Stimulated activated naive CD8-positive, alpha-beta T cell treated with anti-CD3 and anti-CD28 coated beads, Interleukin-15, Interleukin-2, amounts not matched to agents 100 ng/mL and 50 ng/mL, for 24 hours (primary cell): ENCODE data around the gene MRM1.
A peak's percentile ranks its signal among the peaks of the same experiment; 100 is the strongest.
"Not testable (repeated sequence)": the region's sequence is repeated elsewhere in the genome, so short reads cannot be mapped to it uniquely, and the experiment has no call there.

Source experiments
- H3K27ac Mint-ChIP-seq: one replicate; pipeline ENCODE4 v1.8.0; 2021; ENCODE audit warnings: mild to moderate bottlenecking, mixed read lengths
- H3K27me3 Mint-ChIP-seq: one replicate; pipeline ENCODE4 v1.8.0; 2021; ENCODE audit warnings: mixed read lengths
- H3K36me3 Mint-ChIP-seq: one replicate; pipeline ENCODE4 v1.8.0; 2021; ENCODE audit warnings: low read depth, mixed read lengths
- H3K4me1 Mint-ChIP-seq: one replicate; pipeline ENCODE4 v1.8.0; 2021; ENCODE audit warnings: low read depth, mixed read lengths
- H3K4me3 Mint-ChIP-seq: one replicate; pipeline ENCODE4 v1.8.0; 2021; ENCODE audit warnings: mild to moderate bottlenecking, mixed read lengths
- H3K9me3 Mint-ChIP-seq: one replicate; pipeline ENCODE4 v1.8.0; 2021; ENCODE audit warnings: mixed read lengths

Gene MRM1

DNA sequence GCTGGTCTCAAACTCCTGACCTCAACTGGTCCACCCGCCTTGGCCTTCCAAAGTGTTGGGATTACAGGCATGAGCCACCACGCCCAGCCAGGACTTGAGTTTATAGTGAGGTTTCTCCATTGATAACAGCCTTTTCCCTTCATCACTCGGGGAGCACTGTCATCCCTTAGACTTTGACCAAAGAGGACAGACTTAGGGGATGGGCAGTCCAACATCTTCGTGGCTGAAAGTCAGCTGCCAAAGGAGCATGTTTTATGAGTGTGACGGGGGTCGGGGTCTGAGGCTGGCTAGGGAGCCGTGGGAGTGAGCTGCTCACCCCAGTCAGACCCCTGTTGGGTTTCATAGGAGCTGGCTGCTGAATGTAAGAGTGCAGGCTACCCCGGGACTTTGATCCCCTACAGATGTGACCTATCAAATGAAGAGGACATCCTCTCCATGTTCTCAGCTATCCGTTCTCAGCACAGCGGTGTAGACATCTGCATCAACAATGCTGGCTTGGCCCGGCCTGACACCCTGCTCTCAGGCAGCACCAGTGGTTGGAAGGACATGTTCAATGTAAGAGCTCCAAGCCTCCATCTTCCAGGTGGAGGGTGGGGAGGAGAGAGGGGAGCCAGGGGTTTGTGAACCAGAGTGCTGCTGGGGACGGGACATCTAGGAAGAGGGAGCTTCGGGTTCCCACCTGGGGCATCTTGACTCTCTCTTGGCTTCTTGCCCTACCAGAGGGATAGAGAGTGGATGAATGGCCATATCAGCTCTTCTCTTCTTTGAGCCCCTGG lies 6.6 kb upstream of the MRM1 start:
- H3K4me3 Mint-ChIP-seq: no peak overlapping the region
- H3K36me3 Mint-ChIP-seq: peaks cover 13% of the 10 kb centered on the region
- no peaks in the 10 kb centered on the region for H3K27me3 Mint-ChIP-seq
- H3K27ac Mint-ChIP-seq: no peak overlapping the region
- no peaks in the 10 kb centered on the region for H3K9me3 Mint-ChIP-seq
- peaks cover 29% of the 10 kb centered on the region for H3K4me1 Mint-ChIP-seq

DNA sequence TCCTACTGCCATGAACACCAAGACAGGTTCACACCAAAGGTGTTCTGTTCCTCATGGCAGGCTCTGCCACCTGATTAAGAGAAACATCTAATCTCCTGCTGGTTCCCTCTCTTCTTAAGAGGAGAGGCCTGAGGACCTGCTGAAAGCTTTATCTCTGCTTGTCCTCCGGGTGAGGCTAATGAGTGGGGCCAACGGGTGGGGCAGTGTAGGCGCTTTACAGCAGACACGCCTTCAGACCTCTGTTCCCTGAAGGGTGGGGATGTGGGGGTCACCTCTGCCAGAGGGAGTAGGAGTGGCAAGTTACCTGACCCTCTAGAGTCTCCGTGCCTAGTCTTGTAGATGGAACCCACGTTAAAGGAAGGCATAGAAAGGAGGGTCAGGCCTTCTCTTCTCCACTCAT lies 4.2 kb upstream of the MRM1 start:
- no peaks in the 10 kb centered on the region for H3K9me3 Mint-ChIP-seq
- no peaks in the 10 kb centered on the region for H3K27me3 Mint-ChIP-seq
- no peak overlapping the region for H3K4me3 Mint-ChIP-seq
- H3K36me3 Mint-ChIP-seq: peaks cover 8% of the 10 kb centered on the region
- H3K27ac Mint-ChIP-seq: no peak overlapping the region
- peaks cover 25% of the 10 kb centered on the region for H3K4me1 Mint-ChIP-seq

DNA sequence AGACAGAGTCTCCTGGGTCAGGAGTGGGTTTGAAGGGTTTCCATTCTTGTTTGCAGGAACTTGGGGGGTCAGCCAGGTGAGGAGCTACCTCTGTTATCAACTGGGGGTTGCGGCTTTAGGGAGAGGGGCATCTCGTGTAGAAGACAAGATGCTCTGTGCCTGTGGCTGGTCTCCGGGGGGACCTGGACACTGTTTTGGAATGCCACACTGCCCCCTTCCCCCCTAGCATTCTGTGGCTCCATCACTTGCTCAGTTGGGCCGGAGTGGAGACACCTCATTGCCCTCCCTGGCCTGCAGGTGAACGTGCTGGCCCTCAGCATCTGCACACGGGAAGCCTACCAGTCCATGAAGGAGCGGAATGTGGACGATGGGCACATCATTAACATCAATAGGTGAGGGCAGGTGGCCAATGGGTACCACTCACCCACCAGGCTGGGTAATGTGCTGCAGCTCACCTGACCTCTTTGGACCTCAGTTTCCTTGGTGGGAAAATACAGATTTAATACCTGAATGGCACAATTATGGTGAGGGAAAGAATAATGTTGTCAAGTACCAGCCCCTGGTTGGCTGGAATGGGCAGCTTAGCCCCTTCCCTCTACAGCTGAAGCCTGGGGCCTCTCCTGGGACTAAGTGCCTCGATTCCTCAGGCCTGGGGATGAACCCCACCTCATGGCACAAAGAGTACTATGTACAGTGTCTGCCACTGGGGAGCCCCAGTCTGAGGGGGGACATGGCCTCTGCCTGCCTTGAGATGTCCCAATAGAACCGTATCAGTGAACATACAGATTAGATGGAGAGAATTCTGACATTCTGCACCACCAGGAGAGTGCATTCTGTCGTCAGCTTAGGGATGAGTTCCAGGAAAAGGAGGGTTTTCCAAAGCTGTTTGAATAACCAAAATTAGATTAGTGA lies 3.3 kb upstream of the MRM1 start:
- Mint-ChIP-seq H3K36me3 (peaks cover 8% of the 10 kb centered on the region), H3K27ac (no peak overlapping the region), H3K27me3 (no peaks in the 10 kb centered on the region), H3K4me3 (no peak overlapping the region), H3K4me1 (peaks cover 21% of the 10 kb centered on the region), H3K9me3 (no peaks in the 10 kb centered on the region)

DNA sequence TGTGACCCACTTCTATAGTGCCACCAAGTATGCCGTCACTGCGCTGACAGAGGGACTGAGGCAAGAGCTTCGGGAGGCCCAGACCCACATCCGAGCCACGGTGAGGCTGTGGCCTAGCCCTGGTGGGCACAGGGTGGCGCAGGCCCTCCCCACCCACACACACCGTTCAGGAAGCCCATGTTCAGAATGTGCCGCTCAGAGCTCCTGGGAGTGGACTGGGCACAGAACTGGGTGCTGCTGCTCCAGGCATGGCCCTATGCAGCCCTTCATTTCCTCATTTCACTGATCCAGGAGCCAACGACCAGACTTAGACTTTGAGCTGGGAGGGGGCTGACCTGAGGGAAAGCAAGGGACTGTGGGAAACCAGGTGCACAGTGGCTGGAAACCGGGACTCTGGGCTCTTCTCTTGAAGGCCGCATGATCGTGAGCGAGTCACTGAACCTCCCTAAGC lies 2.4 kb upstream of the MRM1 start:
- no peak overlapping the region for H3K27ac Mint-ChIP-seq
- H3K9me3 Mint-ChIP-seq: no peaks in the 10 kb centered on the region
- H3K36me3 Mint-ChIP-seq: peaks cover 12% of the 10 kb centered on the region
- H3K4me3 Mint-ChIP-seq: no peak overlapping the region
- H3K4me1 Mint-ChIP-seq: peaks cover 19% of the 10 kb centered on the region
- H3K27me3 Mint-ChIP-seq: no peaks in the 10 kb centered on the region

DNA sequence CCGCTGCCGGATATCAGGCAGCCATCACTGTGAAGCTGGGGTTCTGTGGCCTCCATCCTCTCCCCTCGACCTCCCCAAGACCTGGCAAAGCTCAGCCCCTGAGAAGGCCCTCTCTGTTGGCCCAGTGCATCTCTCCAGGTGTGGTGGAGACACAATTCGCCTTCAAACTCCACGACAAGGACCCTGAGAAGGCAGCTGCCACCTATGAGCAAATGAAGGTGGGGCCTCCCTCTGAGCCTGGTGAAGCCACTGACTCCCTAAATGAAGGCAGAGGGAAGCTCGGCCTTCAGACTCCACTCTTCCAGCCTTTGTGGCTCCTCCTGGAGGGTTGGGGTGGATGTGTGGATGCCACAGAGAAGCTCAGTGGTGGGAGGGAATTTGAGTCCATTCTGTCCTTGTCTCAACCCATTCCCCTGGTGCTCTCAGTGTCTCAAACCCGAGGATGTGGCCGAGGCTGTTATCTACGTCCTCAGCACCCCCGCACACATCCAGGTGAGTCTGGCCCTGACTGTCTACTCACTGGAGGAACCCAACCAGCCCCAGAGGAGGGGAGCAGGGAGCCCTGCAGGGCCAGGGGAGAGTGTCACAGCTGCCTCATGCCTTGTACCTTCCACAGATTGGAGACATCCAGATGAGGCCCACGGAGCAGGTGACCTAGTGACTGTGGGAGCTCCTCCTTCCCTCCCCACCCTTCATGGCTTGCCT lies 1.7 kb upstream of the MRM1 start:
- peaks cover 26% of the 10 kb centered on the region for H3K4me1 Mint-ChIP-seq
- H3K27ac Mint-ChIP-seq: no peak overlapping the region
- H3K36me3 Mint-ChIP-seq: peaks cover 20% of the 10 kb centered on the region
- no peaks in the 10 kb centered on the region for H3K9me3 Mint-ChIP-seq
- H3K27me3 Mint-ChIP-seq: no peaks in the 10 kb centered on the region
- no peak overlapping the region for H3K4me3 Mint-ChIP-seq

DNA sequence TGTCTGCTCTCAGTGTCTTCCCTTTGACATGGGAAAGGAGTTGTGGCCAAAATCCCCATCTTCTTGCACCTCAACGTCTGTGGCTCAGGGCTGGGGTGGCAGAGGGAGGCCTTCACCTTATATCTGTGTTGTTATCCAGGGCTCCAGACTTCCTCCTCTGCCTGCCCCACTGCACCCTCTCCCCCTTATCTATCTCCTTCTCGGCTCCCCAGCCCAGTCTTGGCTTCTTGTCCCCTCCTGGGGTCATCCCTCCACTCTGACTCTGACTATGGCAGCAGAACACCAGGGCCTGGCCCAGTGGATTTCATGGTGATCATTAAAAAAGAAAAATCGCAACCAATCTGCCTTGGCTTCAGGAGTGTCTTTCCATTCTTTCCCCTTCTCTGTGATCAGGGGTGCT lies 918 bp upstream of the MRM1 start:
- peak overlapping the region; percentile 91 for H3K27ac Mint-ChIP-seq
- H3K27me3 Mint-ChIP-seq: no peaks in the 10 kb centered on the region
- peaks cover 20% of the 10 kb centered on the region for H3K36me3 Mint-ChIP-seq
- no peaks in the 10 kb centered on the region for H3K9me3 Mint-ChIP-seq
- H3K4me3 Mint-ChIP-seq: peak overlapping the region; percentile 92
- peaks cover 31% of the 10 kb centered on the region for H3K4me1 Mint-ChIP-seq

DNA sequence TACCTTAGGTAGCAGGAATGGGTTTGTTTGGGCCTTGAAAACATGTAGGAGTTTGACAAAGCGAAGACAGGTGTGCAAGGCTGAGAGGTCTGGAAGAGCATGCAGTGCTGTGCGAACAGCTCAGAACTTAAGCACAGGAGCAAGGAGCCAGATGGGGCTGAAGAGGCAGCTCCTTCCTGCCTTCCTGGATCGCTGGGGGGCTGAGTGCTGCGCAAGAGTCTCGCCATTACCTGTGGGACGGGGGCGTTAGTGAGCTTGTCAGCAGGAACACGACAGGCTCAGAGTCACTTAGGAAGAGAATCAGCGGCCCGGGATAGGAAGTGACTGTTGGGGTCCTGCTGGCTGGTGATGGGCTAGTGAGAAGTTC lies 464 bp upstream of the MRM1 start:
- H3K27me3 Mint-ChIP-seq: no peaks in the 10 kb centered on the region
- H3K36me3 Mint-ChIP-seq: peaks cover 21% of the 10 kb centered on the region
- peaks cover 35% of the 10 kb centered on the region for H3K4me1 Mint-ChIP-seq

DNA sequence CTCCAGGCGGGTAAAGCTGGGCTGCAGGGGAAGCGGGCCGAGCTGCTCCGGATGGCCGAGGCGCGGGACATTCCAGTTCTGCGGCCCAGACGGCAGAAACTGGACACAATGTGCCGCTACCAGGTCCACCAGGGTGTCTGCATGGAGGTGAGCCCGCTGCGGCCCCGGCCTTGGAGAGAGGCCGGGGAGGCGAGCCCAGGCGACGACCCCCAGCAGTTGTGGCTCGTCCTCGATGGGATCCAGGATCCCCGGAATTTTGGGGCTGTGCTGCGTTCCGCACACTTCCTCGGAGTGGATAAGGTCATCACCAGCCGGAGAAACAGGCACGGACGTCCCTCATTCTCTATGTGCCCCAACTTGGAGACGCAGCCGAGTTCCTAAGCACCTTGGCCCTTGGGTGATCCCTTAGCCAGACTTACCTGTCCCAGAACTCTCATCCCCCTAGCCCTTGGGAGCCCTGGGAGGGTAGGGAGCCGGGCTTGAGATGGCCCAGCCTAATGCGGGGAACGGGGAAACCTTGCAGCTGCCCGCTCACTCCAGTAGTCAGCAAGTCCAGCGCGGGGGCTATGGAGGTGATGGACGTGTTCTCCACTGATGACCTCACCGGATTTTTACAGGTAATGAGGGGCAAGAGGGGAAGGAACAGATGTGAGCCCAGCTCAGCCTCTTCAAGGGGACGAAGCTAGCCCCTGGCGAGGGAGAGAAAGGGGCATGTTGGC lies 806 bp downstream of the MRM1 start:
- Mint-ChIP-seq H3K36me3 (peaks cover 25% of the 10 kb centered on the region), H3K27me3 (no peaks in the 10 kb centered on the region), H3K4me1 (peaks cover 41% of the 10 kb centered on the region), H3K9me3 (no peaks in the 10 kb centered on the region), H3K4me3 (peak overlapping the region; percentile 92), H3K27ac (peak overlapping the region; percentile 78)

More for the DNA sequence above, 464 bp upstream of the MRM1 start:
- H3K27ac Mint-ChIP-seq: peak overlapping the region; percentile 91
- no peaks in the 10 kb centered on the region for H3K9me3 Mint-ChIP-seq
- peak overlapping the region; percentile 92 for H3K4me3 Mint-ChIP-seq

DNA sequence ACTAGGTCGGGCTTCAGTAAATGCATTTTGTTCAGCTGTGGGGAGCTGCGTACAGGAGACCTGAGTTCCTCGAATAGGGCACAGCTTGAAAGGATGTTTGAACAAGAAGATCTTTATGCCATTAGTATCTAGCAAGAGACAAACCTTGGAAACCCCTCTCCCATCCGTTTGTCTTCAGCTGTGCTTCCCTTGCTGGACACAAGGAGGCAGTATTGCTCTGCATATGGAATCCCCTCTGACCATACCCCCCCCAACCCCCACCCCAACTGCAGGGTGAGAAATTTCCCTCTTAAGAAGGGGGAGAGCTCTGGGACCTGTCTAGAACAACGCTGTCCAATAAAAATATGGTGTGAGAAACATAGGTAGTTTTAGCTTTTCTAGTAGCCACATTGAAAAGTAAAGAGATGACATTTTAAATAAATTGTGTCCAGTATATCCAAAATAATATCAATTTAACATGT lies 1.6 kb downstream of the MRM1 start:
- Mint-ChIP-seq H3K9me3 (no peaks in the 10 kb centered on the region), H3K4me1 (peaks cover 46% of the 10 kb centered on the region), H3K4me3 (peak overlapping the region; percentile 92), H3K27ac (peak overlapping the region; percentile 77), H3K36me3 (peaks cover 30% of the 10 kb centered on the region), H3K27me3 (no peaks in the 10 kb centered on the region)

DNA sequence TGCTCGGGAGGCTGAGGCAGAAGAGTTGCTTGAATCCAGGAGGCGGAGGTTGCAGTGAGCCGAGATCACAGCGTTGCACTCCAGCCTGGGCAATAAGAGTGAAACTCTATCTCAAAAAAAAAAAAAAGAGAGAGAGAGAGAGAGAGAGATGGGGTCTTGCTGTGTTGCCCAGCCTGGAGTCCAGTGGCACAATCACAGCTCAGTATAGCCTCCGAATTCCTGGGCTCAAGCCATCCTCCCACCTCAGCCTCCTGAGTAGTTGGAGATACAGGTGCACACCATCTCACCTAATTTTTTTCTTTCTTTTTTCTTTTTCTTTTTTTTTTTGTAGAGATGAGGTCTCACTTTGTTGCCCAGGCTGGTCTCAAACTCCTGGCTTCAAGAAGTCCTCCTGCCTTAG lies 3.6 kb downstream of the MRM1 start:
- Mint-ChIP-seq H3K4me1 (peaks cover 59% of the 10 kb centered on the region), H3K4me3 (peak overlapping the region; percentile 62), H3K36me3 (peaks cover 38% of the 10 kb centered on the region)
- not testable (repeated sequence) for H3K27me3 Mint-ChIP-seq, H3K9me3 Mint-ChIP-seq, H3K27ac Mint-ChIP-seq

DNA sequence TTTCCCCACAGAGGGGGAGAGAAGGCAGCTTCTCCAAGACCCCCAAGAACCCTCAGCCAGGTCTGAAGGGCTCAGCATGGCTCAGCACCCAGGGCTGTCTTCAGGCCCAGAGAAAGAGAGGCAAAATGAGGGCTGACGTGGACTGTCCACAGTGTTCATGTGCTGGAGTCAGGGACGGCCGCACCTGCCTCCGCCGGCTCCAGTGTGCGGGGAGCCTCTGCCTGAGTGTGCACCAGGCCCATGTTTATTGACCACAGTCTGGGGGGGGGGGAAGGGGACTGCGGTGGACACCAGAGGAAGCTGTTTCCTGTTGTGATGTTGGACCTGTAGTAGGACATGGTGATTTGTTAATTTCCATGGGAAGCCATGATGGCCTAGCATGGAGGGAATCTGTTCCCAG lies 6.9 kb downstream of the MRM1 start:
- Mint-ChIP-seq H3K9me3 (no peaks in the 10 kb centered on the region), H3K4me1 (peaks cover 45% of the 10 kb centered on the region), H3K27ac (no peak overlapping the region), H3K36me3 (peaks cover 38% of the 10 kb centered on the region), H3K27me3 (no peaks in the 10 kb centered on the region), H3K4me3 (no peak overlapping the region)

DNA sequence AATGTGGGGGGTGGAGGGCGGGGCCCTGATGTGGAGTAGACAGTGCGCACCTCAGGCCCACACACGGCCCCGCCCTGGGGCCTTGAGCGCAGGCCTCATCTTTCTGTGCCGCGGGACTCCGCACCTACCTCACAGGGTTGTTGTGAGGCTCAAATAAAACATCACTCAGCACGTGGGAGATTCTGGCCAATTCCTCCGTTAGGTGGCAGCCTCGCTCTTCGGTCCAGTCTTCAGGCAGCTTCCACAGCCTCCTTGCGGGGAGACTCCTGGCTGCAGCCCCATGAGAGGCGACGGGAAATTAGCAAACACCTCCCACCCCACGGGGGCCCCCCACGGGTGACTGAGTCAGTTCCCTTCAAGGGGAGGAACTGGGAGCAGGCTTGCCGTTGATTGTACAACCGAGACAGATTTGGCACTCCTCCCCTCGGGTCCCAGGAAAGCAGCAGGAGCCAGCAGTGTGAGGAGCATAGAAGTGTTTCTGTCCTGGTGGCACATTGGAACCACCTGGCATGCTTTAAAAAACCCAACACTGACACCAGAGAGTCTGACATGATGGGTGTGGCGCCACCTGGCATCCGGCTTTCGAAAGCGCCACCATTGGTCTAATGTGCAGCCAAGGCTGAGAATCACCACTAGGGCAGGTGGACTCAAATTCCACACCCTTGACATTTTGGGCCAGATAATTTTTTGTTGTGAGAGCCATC lies 7.6 kb downstream of the MRM1 start:
- no peaks in the 10 kb centered on the region for H3K27me3 Mint-ChIP-seq
- H3K9me3 Mint-ChIP-seq: no peaks in the 10 kb centered on the region
- H3K27ac Mint-ChIP-seq: no peak overlapping the region

DNA sequence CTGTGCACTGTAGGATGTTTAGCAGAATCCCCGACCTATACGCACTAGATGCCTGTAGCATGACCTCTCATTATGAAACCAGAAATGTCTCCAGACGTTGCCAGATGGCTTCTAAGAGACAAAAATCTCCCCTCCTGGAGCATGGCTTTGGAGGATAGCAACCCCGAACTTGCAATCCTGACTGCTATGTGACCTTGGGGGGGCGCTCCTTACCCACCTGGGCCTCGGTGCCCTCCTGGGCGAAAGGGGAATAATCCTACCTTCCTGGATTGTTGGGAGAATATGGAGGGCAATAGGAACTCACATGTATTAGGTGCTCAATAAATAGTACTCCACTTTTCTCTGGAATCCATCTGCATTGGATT lies 8.1 kb downstream of the MRM1 start:
- Mint-ChIP-seq H3K27me3 (no peaks in the 10 kb centered on the region), H3K4me3 (no peak overlapping the region), H3K9me3 (no peaks in the 10 kb centered on the region), H3K27ac (no peak overlapping the region), H3K4me1 (peaks cover 36% of the 10 kb centered on the region), H3K36me3 (peaks cover 29% of the 10 kb centered on the region)

More for the DNA sequence above, 7.6 kb downstream of the MRM1 start:
- Mint-ChIP-seq H3K36me3 (peaks cover 34% of the 10 kb centered on the region), H3K4me1 (peaks cover 41% of the 10 kb centered on the region), H3K4me3 (no peak overlapping the region)

DNA sequence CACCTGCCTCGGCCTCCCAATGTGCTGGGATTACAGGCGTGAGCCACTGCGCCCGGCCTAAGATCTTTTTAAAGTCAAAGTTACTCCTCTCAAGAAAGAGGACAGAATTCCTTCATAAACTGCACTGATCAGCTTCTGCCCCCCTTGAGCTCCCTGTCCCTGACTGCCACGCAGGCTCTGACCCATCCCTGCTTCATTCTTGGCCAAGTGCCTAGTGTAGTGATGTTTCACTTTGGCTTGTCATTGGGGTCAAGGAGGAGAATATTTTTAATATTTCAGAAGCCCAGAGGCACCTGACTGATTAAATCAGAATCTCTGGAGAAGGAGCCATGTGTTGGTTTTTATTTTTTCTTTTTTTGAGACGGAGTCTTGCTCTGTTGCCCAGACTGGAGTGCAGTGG lies 9.1 kb downstream of the MRM1 start:
- Mint-ChIP-seq H3K4me1 (peaks cover 29% of the 10 kb centered on the region), H3K9me3 (no peaks in the 10 kb centered on the region), H3K27me3 (no peaks in the 10 kb centered on the region), H3K27ac (no peak overlapping the region), H3K36me3 (peaks cover 22% of the 10 kb centered on the region), H3K4me3 (no peak overlapping the region)
